Stimulated activated CD4-positive, alpha-beta T cell treated with anti-CD3 and anti-CD28 coated beads, Interleukin-2, amount 100 ng/mL, for 48 hours (primary cell): ENCODE results near the gene ELP1.
"Not testable (repeated sequence)": the region's sequence is repeated elsewhere in the genome, so short reads cannot be mapped to it uniquely, and the experiment has no call there.

Source experiments
- DNase-seq, 2 donors: peaks; one replicate each; pipeline ENCODE4 v3.0.0-alpha.2; 2020

ELP1 gene

GRCh38 chr9:108933718-108934322, at the start of gene ELP1:
Gene ELP1, minus strand, starts transcription at chr9:108934124. Its CDS starts 2,978 bp downstream, at chr9:108931146.
- peak; percentile 86 to 90 for DNase-seq

- DNase-seq: no peak
Observed at GRCh38 chr9:108980893-108981292, 47.0 kb upstream of the ELP1 start.

GRCh38 chr9:108978205-108978604, 44.3 kb upstream of the ELP1 start:
- DNase-seq: no peak

GRCh38 chr9:108973895-108974294, 40.0 kb upstream of the ELP1 start:
- DNase-seq: no peak

GRCh38 chr9:108972626-108973209, 38.8 kb upstream of the ELP1 start:
- DNase-seq: no peak

- no peak for DNase-seq
Observed at GRCh38 chr9:108972186-108972585, 38.3 kb upstream of the ELP1 start.

- DNase-seq: not testable (repeated sequence)
Observed at GRCh38 chr9:108971392-108971791, 37.5 kb upstream of the ELP1 start.

GRCh38 chr9:108967916-108968315, 34.0 kb upstream of the ELP1 start:
- no peak for DNase-seq

GRCh38 chr9:108963459-108964143, 29.7 kb upstream of the ELP1 start:
- no peak for DNase-seq

- no peak for DNase-seq
Observed at GRCh38 chr9:108961151-108961550, 27.2 kb upstream of the ELP1 start.

- DNase-seq: no peak
Observed at GRCh38 chr9:108960331-108960730, 26.4 kb upstream of the ELP1 start.

GRCh38 chr9:108956631-108957026, 22.7 kb upstream of the ELP1 start:
- no peak for DNase-seq

- no peak for DNase-seq
Observed at GRCh38 chr9:108956022-108956630, 22.2 kb upstream of the ELP1 start.

GRCh38 chr9:108953983-108954574, 20.2 kb upstream of the ELP1 start:
- DNase-seq: no peak

- DNase-seq: no peak
Observed at GRCh38 chr9:108951578-108951977, 17.7 kb upstream of the ELP1 start.

- no peak for DNase-seq
Observed at GRCh38 chr9:108950168-108950567, 16.2 kb upstream of the ELP1 start.

- no peak for DNase-seq
Observed at GRCh38 chr9:108939975-108940374, 6.1 kb upstream of the ELP1 start.

- DNase-seq: no peak
Observed at GRCh38 chr9:108937561-108938305, 3.8 kb upstream of the ELP1 start.

GRCh38 chr9:108934323-108934893, 484 bp upstream of the ELP1 start, which contains the start of gene ABITRAM:
Gene ABITRAM, plus strand, starts transcription at chr9:108934400. Its CDS starts 87 bp downstream, at chr9:108934487.
- DNase-seq: peak; percentile 54 to 66

GRCh38 chr9:108933231-108933717, 650 bp downstream of the ELP1 start:
- DNase-seq: peak in 1 of 2 donors; percentile 17

GRCh38 chr9:108928386-108928785, 5.5 kb downstream of the ELP1 start:
- no peak for DNase-seq

- no peak for DNase-seq
Observed at GRCh38 chr9:108924466-108924865, 9.5 kb downstream of the ELP1 start.
